Esophagus squamous epithelium (tissue), 5 donors: Measurements from ENCODE around the gene ZSCAN10. TPM values are rescaled to one million over a fixed set of nuclear protein-coding genes. Genes with fewer than 3 reads are reported as not detected.

Source experiments
- DNase-seq: peaks from one replicate; lab custom pipeline; 2025; lab: John Stamatoyannopoulos, UW
- H3K27ac ChIP-seq, 4 donors: fragments of 200-600 bp; sonication (generic); one replicate each; pipeline ENCODE4 v1.5.1; 2016 to 2019; ENCODE audit warnings: mild to moderate bottlenecking in 1 of 4
- H3K27me3 ChIP-seq, 4 donors: fragments of 200-600 bp; sonication (generic); 1 replicate in 3 of 4; 2 replicates in 1 of 4; pipeline versions ENCODE4 v1.5.1 to v1.6.0; 2017 to 2021; ENCODE audit warnings: antibody characterized with exemption in 1 of 4
- H3K36me3 ChIP-seq, 3 donors: fragments of 200-600 bp; sonication (generic); one replicate each; pipeline ENCODE4 v1.5.1; 2016 to 2019
- H3K4me1 ChIP-seq, 3 donors: fragments of 200-600 bp; sonication (generic); one replicate each; pipeline ENCODE4 v1.5.1; 2017 to 2019
- H3K4me3 ChIP-seq, 4 donors: fragments of 200-600 bp; sonication (generic); 1 replicate in 3 of 4; 2 replicates in 1 of 4; pipeline ENCODE4 v1.5.1; 2016 to 2019; ENCODE audit warnings: mild to moderate bottlenecking in 2 of 4, moderate library complexity in 1 of 4
- H3K9me3 ChIP-seq, 3 donors: fragments of 200-600 bp; sonication (generic); one replicate each; pipeline ENCODE4 v1.5.1; 2016 to 2019
- POLR2A ChIP-seq, 4 donors: fragments of 450-650 bp; IDR thresholded peaks; one replicate each; pipeline ENCODE4 v1.6.1; 2017; ENCODE audit warnings: antibody characterized with exemption in 4 of 4, mild to moderate bottlenecking in 4 of 4, moderate library complexity in 3 of 4
- WGBS, 2 donors: methylation state at CpG; one replicate each; pipeline ENCODE4 v1.1.5; 2018; 5-methylcytosine and 5-hydroxymethylcytosine counted together
- intact Hi-C: fragments of 100-400 bp; cut with DNase I; formaldehyde crosslinking; loops from one replicate; pipeline ENCODE4 v1.15.0; 2022
- total RNA-seq, 4 donors: library from RNA; depleted of rRNA; stranded (reverse); fragments of >200 nt; gene quantifications; one replicate each; pipeline ENCODE4 v1.1.0, GENCODE V29; 2016
- TF ChIP-seq, protein P1 (sequence below), 6 experiments: fragments of 450-650 bp in 4 of 6; fragments of 200-600 bp in 2 of 6; sonication (generic) in 2 of 6; IDR thresholded peaks; one replicate each; pipeline ENCODE4 v1.5.1; 2016 to 2019; ENCODE audit warnings: antibody characterized with exemption in 6 of 6, mild to moderate bottlenecking in 4 of 6, moderate library complexity in 4 of 6
- donor health status: DM: yes; HTN: yes; CAD: no.

The ZSCAN10 gene
- total RNA-seq, 4 donors from 2014 or later = not detected

DNA sequence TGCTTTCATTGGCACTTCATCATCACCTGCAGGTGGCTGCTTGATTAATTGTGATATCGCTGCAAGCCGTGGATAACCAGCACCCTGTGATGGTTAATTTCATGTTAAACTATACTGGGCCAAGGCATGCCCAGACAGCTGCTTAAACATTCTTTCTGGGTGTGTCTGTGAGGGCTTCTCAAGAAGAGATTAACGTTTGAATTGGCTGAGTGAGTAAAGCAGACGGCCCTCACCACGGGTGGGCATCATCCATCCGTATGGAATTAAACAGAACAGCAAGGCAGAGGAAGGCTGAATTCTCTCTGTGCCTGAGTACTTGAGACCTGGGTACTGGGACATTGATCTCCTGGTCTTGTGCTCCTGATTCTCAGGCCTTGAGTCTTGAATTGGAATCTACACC, 28.7 kb upstream of the ZSCAN10 start:
- Histone ChIP-seq H3K9me3 (no peaks in the 10 kb centered on the region), H3K27me3 (no peaks in the 10 kb centered on the region), H3K4me1 (peaks cover 14 to 58% (median 36%) of the 10 kb centered on the region in 3 donors), H3K27ac (peak overlapping the region in 1 of 4 donors; percentile 20), H3K36me3 (peaks cover 0 to 17% (median 0%) of the 10 kb centered on the region in 3 donors), H3K4me3 (no peak overlapping the region)
- intact Hi-C loops = loop anchor here (5.0 kb wide), 1 partner anchor 70 kb away; no protein-coding TSS in a partner anchor
- 34 to 71% methylated on average over 5 to 6 of the region's 6 CpGs for WGBS, 2 donors
- TF ChIP-seq, protein P1, sequence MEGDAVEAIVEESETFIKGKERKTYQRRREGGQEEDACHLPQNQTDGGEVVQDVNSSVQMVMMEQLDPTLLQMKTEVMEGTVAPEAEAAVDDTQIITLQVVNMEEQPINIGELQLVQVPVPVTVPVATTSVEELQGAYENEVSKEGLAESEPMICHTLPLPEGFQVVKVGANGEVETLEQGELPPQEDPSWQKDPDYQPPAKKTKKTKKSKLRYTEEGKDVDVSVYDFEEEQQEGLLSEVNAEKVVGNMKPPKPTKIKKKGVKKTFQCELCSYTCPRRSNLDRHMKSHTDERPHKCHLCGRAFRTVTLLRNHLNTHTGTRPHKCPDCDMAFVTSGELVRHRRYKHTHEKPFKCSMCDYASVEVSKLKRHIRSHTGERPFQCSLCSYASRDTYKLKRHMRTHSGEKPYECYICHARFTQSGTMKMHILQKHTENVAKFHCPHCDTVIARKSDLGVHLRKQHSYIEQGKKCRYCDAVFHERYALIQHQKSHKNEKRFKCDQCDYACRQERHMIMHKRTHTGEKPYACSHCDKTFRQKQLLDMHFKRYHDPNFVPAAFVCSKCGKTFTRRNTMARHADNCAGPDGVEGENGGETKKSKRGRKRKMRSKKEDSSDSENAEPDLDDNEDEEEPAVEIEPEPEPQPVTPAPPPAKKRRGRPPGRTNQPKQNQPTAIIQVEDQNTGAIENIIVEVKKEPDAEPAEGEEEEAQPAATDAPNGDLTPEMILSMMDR (IDR thresholded peaks at IDR 0.05) = no peak
- TF ChIP-seq POLR2A (IDR thresholded peaks at IDR 0.05) = no peak
- DNase-seq = no peak

DNA sequence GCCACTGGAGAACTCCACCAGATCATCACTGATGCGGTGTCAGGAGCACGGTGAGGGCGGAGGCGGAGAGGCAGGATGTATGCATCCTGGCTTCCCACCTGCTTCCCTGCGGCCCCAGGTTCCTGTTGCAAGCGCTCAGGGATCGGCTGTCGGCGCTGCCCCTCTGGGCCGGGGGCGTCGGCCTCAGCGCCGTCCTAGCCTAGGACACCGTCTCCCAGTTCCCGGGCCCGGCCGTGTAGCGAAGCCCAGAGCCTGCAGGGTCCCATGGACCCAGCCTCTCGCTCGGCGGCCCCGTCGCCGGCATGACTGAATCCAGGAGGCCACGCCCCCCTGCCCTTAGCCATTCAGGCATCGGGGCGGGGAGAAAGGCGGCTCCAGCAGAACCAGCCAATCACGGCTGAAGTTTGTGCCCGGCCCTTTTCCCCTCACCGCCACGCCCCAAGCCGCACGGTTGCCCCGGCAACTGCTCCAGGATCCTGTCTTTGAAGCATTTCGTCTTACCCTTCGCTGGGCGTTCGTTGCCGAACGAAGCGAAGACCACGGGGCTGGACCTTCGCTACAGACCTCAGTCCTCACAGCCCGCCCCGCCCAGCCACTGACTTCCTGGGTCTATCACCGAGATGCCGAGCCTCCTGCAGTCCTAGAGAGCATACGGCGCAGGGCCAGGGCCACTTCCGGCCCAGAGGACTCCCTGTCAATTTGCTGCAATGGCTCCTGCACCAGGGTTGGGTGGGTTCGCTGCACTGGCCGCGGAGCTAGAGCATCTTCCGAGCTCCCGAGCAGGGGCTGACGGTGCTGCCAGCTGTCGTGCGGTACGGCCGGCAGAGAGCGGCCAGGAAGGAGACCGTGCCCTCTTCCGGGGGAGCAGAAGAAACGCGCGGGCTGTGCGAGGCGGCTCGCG, 25.1 kb upstream of the ZSCAN10 start:
- H3K4me1 ChIP-seq = peaks cover 6 to 43% (median 32%) of the 10 kb centered on the region in 3 donors
- H3K4me3 ChIP-seq = peak overlapping the region; percentile 52 to 97 (median 71)
- peak overlapping the region; percentile 71 to 88 (median 76) for H3K27ac ChIP-seq
- peak in 2 of 4 donors; percentile 13 to 42 for TF ChIP-seq POLR2A (IDR thresholded peaks at IDR 0.05)
- TF ChIP-seq, protein P1 (IDR thresholded peaks at IDR 0.05) = peak in 3 of 6 experiments; percentile 5 to 35 (median 30)
- 0% methylated on average over 12 to 16 of the region's 72 CpGs for WGBS, 2 donors
- no peaks in the 10 kb centered on the region for H3K9me3 ChIP-seq
- H3K27me3 ChIP-seq = no peaks in the 10 kb centered on the region
- peaks cover 5 to 18% (median 10%) of the 10 kb centered on the region in 3 donors for H3K36me3 ChIP-seq
- DNase-seq = peak; percentile 67
- intact Hi-C loops = no loop called here

DNA sequence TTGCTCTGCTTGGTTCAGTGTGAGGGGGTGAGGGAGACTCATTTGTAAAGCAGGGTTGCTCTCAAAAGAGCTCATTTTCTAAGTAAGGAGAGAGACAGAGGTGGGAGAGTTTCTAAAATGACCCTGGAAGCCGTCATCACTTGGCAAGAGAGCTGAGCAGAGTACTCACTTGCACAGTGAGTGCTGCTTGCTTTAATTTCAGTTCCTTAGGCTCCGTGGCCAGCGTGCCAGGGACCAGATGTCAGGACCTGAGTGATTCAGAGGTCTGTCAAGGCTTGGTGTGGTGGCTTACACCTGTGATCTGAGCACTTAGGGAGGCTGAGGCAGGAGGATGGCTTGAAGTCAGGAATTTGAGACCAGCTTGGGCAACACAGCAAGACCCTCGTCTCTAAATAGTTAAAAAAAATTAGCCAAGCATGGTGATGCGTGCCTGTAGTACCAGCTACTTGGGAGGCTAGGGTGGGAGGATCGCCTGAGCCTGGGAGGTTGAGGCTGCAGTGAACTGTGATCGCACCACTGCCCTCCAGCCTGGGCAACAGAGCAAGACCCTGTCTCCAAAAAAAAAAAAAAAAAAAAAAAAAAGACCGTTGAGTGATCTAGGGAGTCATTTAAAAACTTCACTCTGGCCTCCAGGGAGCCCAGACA, 24.0 kb upstream of the ZSCAN10 start:
- 53 to 65% methylated on average over 8 of the region's 8 CpGs for WGBS, 2 donors
- Histone ChIP-seq H3K27me3 (no peaks in the 10 kb centered on the region), H3K36me3 (peaks cover 7 to 30% (median 19%) of the 10 kb centered on the region in 3 donors), H3K4me3 (no peak overlapping the region), H3K27ac (no peak overlapping the region), H3K4me1 (peaks cover 0 to 31% (median 22%) of the 10 kb centered on the region in 3 donors), H3K9me3 (no peaks in the 10 kb centered on the region)
- no peak for DNase-seq
- intact Hi-C loops = no loop called here
- TF ChIP-seq, protein P1 (IDR thresholded peaks at IDR 0.05) = no peak
- no peak for TF ChIP-seq POLR2A (IDR thresholded peaks at IDR 0.05)

DNA sequence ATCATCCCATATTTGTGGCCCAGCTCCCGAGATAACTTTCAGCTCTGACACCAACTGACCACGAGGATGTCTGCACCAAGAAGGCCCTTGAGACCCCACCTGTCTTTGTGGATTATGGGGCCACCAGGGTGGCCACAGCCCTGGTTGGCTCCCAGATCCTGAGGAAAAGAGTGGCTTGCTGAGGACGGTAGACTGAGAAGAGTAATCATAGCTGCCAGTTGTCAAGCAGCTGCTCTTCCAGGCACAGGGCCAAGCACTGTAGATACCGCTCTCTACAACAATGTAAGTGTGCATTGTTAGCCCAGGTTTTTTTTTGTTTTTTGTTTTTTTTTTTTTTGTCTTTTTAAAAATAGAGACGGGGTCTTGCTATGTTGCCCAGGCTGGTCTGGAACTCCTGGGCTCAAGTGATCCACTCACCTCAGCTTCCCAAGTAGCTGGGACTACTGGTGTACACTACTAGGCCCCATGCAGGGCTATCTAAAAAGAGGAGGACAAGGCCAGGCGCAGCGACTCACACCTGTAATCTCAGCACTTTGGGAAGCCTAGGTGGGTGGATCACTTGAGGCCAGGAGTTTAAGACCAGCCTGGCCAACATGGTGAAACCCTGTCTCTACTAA, 22.9 kb upstream of the ZSCAN10 start:
- no peaks in the 10 kb centered on the region for H3K27me3 ChIP-seq
- peaks cover 0 to 20% (median 13%) of the 10 kb centered on the region in 3 donors for H3K4me1 ChIP-seq
- no peak for TF ChIP-seq POLR2A (IDR thresholded peaks at IDR 0.05)
- TF ChIP-seq, protein P1 (IDR thresholded peaks at IDR 0.05) = no peak
- no peaks in the 10 kb centered on the region for H3K9me3 ChIP-seq
- no peak overlapping the region for H3K4me3 ChIP-seq
- intact Hi-C loops = no loop called here
- no peak overlapping the region for H3K27ac ChIP-seq
- 67% methylated on average over 5 of the region's 7 CpGs; no CpG with 5 or more reads in 1 of the 2 donors for WGBS, 2 donors
- no peak for DNase-seq
- peaks cover 7 to 38% (median 25%) of the 10 kb centered on the region in 3 donors for H3K36me3 ChIP-seq
